ENCODE data around the gene MCUB. TPM values are rescaled to one million over a fixed set of nuclear protein-coding genes. Genes with fewer than 3 reads are reported as not detected.

MCUB gene
- total RNA-seq, 1 experiment from 2014 or later: 24.1 TPM

GRCh38 chr4:109718759-109719158 lies 158.7 kb downstream of the MCUB start:
- Histone ChIP-seq H3K4me1 (ENCODE audit: control insufficient read depth, insufficient read depth, low read length) (no peaks in the 10 kb centered on the region), H3K36me3 (ENCODE audit: control insufficient read depth, insufficient read depth, low read length) (no peaks in the 10 kb centered on the region), H3K9me3 (ENCODE audit: control insufficient read depth, insufficient read depth, low read depth, low read length) (no peaks in the 10 kb centered on the region), H3K4me3 (ENCODE audit: low read depth in 2 of 2, low read length in 2 of 2) (no peak overlapping the region), H3K27ac (ENCODE audit: low read length) (no peak overlapping the region), H3K27me3 (ENCODE audit: control insufficient read depth, insufficient read depth, low read length) (no peaks in the 10 kb centered on the region)
- intact Hi-C loops (cut with micrococcal nuclease; ENCODE audit: unreplicated experiment) (no loop called here), in situ Hi-C loops (cut with HindIII; ENCODE audit: low pct_unique_long_range_greater_than_20kb, low sequenced_read_pairs) (no loop called here)
- ChIA-PET POLR2A (no interaction called here), CTCF (no interaction called here)
- no peak for ATAC-seq
- TF ChIP-seq, protein P1, sequence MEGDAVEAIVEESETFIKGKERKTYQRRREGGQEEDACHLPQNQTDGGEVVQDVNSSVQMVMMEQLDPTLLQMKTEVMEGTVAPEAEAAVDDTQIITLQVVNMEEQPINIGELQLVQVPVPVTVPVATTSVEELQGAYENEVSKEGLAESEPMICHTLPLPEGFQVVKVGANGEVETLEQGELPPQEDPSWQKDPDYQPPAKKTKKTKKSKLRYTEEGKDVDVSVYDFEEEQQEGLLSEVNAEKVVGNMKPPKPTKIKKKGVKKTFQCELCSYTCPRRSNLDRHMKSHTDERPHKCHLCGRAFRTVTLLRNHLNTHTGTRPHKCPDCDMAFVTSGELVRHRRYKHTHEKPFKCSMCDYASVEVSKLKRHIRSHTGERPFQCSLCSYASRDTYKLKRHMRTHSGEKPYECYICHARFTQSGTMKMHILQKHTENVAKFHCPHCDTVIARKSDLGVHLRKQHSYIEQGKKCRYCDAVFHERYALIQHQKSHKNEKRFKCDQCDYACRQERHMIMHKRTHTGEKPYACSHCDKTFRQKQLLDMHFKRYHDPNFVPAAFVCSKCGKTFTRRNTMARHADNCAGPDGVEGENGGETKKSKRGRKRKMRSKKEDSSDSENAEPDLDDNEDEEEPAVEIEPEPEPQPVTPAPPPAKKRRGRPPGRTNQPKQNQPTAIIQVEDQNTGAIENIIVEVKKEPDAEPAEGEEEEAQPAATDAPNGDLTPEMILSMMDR (IDR thresholded peaks at IDR 0.05): no peak
- no peak for TF ChIP-seq REST (IDR thresholded peaks at IDR 0.05; ENCODE audit: insufficient read depth in 1 of 2, low read depth in 2 of 2, low read length in 1 of 2)
- no peak for DNase-seq (ENCODE audit: low read depth, low spot score)
- BruUV-seq (replicated peaks): no TSS peak

DNA sequence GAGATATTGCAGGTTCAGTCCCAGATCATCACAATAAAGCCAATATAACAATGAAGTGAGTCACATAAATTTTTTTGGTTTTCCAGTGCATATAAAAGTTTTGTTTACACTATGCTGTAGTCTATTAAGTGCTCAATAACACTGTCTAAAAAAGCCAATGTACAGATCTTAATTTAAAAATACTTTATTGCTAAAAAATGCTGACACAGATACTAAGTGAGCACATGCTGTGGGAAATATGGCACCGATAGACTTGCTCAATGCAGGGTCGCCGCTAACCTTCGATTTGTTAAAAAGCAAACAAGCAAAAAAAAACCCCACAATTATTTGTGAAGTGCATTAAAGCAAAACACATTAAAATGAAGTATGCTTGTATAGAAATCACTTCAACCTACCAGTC lies 159.6 kb downstream of the MCUB start:
- CTCF ChIA-PET: no interaction called here
- no peaks in the 10 kb centered on the region for H3K27me3 ChIP-seq (ENCODE audit: control insufficient read depth, insufficient read depth, low read length)
- in situ Hi-C loops (cut with HindIII; ENCODE audit: low pct_unique_long_range_greater_than_20kb, low sequenced_read_pairs): no loop called here
- POLR2A ChIA-PET: no interaction called here
- ATAC-seq: no peak
- H3K27ac ChIP-seq (ENCODE audit: low read length): no peak overlapping the region
- H3K9me3 ChIP-seq (ENCODE audit: control insufficient read depth, insufficient read depth, low read depth, low read length): no peaks in the 10 kb centered on the region
- no peak for DNase-seq (ENCODE audit: low read depth, low spot score)
- no peaks in the 10 kb centered on the region for H3K36me3 ChIP-seq (ENCODE audit: control insufficient read depth, insufficient read depth, low read length)
- no TSS peak for BruUV-seq (replicated peaks)
- H3K4me3 ChIP-seq (ENCODE audit: low read depth in 2 of 2, low read length in 2 of 2): no peak overlapping the region
- TF ChIP-seq SIN3A (IDR thresholded peaks at IDR 0.05; ENCODE audit: borderline replicate concordance, insufficient read depth, low read depth, low read length) (no peak), TCF7L2 (IDR thresholded peaks at IDR 0.05; ENCODE audit: low read depth, low read length) (no peak), POLR2AphosphoS5 (IDR thresholded peaks at IDR 0.05; ENCODE audit: low read depth, low read length) (no peak), REST (IDR thresholded peaks at IDR 0.05; ENCODE audit: insufficient read depth in 1 of 2, low read depth in 2 of 2, low read length in 1 of 2) (no peak)
- TF ChIP-seq, protein P1 (IDR thresholded peaks at IDR 0.05): no peak
- intact Hi-C loops (cut with micrococcal nuclease; ENCODE audit: unreplicated experiment): no loop called here
- no peaks in the 10 kb centered on the region for H3K4me1 ChIP-seq (ENCODE audit: control insufficient read depth, insufficient read depth, low read length)
